ENCODE measurements around the gene LTBP2. TPM values are rescaled to one million over a fixed set of nuclear protein-coding genes. Genes with fewer than 3 reads are reported as not detected.

The LTBP2 gene
- total and polyA plus RNA-seq, 2 of the 13 experiments (the other 11 are each of a cell fraction or from before 2014, with no cell fraction given) = 0.20 to 0.41 TPM

DNA sequence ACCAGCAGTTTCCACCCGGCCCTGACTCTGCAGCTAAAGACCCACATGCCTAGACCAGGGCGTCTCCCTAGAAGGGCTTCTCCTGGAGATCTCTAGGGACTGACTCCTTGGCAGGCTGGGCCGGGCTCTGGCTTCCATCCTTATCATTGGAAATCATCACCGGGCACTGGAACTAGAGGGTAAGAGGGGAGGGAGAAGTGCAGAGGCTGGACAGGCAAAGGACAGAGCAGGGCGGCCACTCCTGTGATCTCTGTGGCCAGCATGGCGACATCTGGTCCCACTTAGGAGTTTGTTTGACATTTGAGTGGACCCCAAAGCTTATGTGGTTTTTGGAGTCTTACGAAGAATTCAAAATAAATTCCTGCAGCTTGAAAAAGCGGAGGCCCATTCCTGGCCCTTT lies 7.1 kb downstream of the LTBP2 start:
- POLR2A ChIA-PET = no interaction called here
- no peaks in the 10 kb centered on the region for H3K4me1 ChIP-seq (ENCODE audit: insufficient read depth, low read length)
- BruUV-seq (replicated peaks) = no TSS peak
- no peak for FAIRE-seq
- intact Hi-C loops (cut with micrococcal nuclease; ENCODE audit: unreplicated experiment) (no loop called here), in situ Hi-C loops (cut with HindIII; ENCODE audit: extremely low pct_ligation_motif_present, low pct_unique_long_range_greater_than_20kb) (loop anchor here (25.0 kb wide), 1 partner anchor 182 kb away; no protein-coding TSS in a partner anchor)
- WGBS (ENCODE audit: low lambda C conversion rate) = 41% methylated on average over 6 of the region's 8 CpGs
- TF ChIP-seq, protein P1, sequence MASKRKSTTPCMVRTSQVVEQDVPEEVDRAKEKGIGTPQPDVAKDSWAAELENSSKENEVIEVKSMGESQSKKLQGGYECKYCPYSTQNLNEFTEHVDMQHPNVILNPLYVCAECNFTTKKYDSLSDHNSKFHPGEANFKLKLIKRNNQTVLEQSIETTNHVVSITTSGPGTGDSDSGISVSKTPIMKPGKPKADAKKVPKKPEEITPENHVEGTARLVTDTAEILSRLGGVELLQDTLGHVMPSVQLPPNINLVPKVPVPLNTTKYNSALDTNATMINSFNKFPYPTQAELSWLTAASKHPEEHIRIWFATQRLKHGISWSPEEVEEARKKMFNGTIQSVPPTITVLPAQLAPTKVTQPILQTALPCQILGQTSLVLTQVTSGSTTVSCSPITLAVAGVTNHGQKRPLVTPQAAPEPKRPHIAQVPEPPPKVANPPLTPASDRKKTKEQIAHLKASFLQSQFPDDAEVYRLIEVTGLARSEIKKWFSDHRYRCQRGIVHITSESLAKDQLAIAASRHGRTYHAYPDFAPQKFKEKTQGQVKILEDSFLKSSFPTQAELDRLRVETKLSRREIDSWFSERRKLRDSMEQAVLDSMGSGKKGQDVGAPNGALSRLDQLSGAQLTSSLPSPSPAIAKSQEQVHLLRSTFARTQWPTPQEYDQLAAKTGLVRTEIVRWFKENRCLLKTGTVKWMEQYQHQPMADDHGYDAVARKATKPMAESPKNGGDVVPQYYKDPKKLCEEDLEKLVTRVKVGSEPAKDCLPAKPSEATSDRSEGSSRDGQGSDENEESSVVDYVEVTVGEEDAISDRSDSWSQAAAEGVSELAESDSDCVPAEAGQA (IDR thresholded peaks at IDR 0.05; ENCODE audit: low read depth) = no peak
- TF ChIP-seq, protein P1 (CRISPR knock-in tag; IDR thresholded peaks at IDR 0.05; ENCODE audit: borderline replicate concordance) = no peak
- H3K4me3 ChIP-seq (replicated peaks in 1 of 3; ENCODE audit: insufficient read depth in 1 of 3, low read depth in 2 of 3, low read length in 3 of 3) = no peak overlapping the region
- no peak overlapping the region for H3K27ac ChIP-seq (ENCODE audit: extremely low read length, insufficient read depth, low read length)
- no peaks in the 10 kb centered on the region for H3K79me2 ChIP-seq (ENCODE audit: insufficient read depth, low read length)
- H3K4me2 ChIP-seq (ENCODE audit: low read depth, low read length) = no peak overlapping the region
- no peaks in the 10 kb centered on the region for H3K36me3 ChIP-seq (replicated peaks in 1 of 2; ENCODE audit: control insufficient read depth in 1 of 2, insufficient read depth in 2 of 2, low read length in 2 of 2)
- no peak for ATAC-seq
- H3K9me3 ChIP-seq (ENCODE audit: low read length) = no peaks in the 10 kb centered on the region
- peaks cover 1 to 2% of the 10 kb centered on the region in 2 experiments; a peak in 2 of 5 replicates for H3K27me3 ChIP-seq (ENCODE audit: control insufficient read depth in 1 of 2, insufficient read depth in 2 of 2, low read length in 2 of 2)
- H3K9ac ChIP-seq (ENCODE audit: insufficient read depth, low read depth, low read length) = no peak overlapping the region
- H4K20me1 ChIP-seq (ENCODE audit: insufficient read depth, low read length) = no peaks in the 10 kb centered on the region
- CTCF ChIA-PET (ENCODE audit: low intra/inter-chr PET ratio, low total read pairs) = no interaction called here
- no peak overlapping the region for H2AFZ ChIP-seq (ENCODE audit: low read length)
- DNase-seq (ENCODE audit: low spot score) = no peak

Measured in HepG2 (cell line).